HG02970 (cell line): ENCODE data around the gene B4GALT5.

Experiments used
- ATAC-seq: cut with Tn5 transposase; IDR thresholded peaks from one replicate; pipeline ENCODE4 v1.9.1; 2021; ENCODE audit warnings: mild to moderate bottlenecking, moderate library complexity, moderate number of reproducible peaks; ENCODE audit not compliant: unreplicated experiment, low FRiP score

B4GALT5 gene

DNA sequence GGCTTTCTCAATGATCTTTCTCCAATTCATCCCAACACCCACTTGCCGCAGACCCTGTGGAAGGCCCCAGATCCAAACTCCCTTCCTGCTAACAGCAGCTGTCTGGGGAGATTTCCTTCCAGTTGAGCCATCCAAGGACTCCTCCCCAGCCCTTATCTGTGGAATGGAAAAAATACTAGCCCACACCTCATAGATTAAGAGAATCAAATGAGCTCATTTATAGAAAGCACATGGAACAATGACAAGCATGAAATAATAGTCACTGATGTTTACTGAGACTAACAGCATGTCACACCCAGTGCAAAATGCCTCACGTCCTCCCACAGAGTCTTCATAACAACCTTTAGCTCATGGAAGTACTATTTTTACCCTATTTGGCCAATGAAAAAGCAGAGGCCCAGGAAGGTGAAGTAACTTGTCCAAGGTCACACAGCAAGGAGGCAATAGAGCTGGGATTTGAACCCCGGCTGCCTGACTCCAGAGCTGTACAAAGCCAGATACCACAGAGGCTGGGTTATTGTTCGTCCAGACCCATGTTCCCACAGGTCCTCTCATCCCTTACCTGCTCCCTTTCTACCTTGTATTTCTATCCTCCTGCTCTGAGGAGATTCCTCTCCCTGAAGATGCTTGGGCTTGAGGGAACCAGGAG is 122.3 kb downstream of the B4GALT5 start:
- no peak for ATAC-seq

DNA sequence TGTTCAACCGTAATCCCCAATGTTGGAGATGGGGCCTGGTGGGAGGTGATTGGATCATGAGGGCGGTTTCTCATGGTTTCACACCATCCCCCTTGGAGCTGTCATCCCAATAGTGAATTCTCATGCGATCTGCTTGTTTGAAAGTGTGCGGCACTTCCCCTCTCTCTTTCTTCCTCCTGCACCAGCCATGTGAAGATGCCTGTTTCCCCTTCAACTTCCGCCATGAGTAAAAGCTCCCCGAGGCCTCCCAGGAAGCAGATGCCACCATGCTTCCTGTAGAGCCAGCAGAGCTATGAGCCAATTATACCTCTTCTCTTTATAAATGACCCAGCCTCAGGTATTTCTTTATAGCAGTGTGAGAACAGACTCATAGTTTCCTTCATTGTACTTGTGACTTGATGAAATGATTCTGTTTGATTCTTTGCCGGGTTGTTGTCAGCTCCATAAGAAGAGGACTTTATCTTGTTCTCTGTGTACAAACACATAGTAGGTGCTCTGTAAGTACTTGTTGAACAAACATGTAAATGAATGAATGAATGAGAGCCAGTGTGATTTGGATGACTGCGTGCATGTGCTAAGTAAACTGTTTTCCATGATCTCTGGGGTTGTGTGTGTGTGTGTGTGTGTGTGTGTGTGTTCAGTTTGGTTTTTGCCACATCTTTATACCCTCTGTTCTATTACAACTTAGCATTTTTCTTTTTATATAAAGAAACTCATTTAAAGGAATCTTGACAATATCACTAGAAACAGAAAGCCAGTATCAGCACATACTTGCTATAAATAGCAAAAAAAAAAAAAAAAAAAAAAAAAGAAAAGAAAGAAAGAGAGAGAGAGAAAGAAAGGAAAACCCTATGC is 123.3 kb downstream of the B4GALT5 start:
- no peak for ATAC-seq

DNA sequence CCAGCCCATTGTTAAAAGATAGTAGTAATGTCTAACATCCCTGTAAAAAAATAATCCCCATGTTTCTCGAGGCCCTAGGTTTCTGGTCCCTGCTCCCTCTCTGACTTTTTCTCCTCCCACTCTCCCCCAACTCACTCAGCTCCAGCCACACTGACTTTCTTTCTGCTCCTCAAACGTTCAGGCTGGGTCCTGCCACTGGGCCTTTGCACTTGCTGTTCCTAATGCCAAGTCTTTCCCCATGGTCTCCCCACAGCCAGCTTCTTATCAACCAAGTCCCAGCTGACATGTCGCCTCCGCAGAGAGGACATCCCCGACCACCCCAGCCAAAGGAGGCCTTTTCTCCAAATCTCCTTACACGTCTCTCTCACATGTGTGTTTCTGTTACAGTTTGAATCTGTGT is 123.9 kb downstream of the B4GALT5 start:
- ATAC-seq = no peak

DNA sequence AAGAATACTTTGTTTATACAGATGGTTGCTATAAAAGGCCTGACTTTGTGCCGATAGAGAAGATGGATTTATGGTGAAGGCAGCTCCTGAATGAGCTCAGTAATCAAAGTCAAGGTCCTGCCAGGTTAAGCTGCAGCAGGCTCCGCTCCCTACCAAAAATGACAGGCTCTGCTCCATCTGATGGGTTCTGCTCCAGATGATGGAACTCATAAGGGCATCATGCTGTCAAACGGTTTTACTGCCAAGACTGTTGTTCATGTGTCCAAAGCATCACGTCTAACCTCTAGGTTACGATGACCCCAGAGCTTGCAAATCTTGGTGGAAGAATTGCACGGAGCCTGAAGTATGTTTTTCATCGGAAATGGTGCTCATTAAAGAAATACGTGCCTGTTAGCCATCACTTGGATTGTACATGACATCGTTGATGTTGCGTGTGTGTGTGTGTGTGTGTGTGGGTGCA is 126.5 kb downstream of the B4GALT5 start:
- ATAC-seq = no peak

DNA sequence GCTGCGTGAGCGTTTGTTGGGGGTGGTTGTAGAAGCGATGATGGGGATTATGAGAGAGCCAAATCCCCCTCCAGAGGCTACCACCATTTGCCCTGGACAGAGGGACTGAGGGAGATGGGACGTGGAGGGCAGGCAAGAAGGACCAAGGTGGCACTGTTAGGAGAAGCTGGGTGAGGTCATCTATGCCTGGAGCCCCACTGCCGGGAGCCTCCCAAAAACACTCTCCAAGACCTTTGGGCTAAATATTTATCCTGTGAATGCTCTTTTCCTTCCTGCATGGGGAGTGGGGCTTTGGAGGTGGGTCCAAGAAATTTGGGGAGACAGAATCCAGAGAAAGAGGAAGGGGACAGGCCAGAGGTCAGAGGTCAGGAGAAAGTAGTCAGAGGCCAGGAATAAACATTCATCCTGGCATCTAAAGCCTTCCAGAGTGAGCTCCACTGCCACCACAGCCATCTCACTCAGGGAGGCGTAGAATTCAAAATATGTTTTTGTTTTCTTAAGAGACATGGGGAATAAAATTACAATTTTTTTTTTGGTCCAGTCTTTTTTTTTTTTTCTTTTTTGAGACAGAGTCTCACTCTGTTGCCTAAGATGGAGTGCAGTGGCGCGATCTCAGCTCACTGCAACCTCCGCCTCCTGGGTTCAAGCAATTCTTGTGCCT is 128.0 kb downstream of the B4GALT5 start:
- ATAC-seq = no peak

DNA sequence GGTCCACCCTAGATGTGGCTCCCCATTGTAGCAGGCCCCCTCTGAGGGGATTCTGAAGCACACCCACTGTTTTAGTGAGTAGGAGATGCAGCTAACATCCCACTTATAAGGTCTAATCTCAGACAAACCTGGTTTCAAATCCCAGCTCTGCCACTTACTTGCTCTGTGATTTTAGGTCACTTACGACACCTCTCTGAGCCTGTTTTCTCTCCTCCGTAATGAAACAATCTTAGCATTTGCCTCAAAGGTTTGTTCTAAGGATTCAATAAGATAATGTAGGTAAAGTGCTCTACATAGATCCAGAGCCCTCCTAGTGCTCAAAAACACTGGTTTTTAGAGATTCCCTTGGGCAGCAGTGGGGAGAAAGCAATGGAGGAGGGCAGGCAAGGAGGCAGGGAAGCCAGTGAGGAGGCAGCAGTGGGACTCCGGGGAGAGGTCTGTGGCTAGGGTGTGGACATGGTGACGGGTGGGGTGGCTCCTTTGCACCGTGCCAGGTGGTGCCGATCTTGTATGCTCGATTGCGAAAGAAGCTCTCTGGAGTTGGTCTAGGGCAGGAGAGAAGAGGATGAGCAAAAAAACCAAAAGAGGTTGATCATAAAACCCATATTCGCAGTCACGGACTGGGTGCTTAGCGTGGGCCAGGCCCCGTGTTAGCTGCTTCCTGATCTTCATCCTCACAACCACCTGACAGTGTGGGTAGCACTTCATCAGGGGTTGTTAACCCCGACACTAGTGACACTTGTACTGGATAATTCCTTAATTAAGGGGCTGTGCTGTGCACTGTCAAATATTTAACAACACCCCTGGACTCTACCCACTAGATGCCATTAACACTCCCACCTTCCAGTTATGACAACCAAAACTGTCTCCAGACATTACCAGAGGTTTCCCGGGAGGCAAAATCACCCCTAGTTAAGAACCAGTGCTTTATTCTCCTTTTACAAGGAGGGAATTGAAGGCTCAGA is 129.0 kb downstream of the B4GALT5 start:
- ATAC-seq = no peak

DNA sequence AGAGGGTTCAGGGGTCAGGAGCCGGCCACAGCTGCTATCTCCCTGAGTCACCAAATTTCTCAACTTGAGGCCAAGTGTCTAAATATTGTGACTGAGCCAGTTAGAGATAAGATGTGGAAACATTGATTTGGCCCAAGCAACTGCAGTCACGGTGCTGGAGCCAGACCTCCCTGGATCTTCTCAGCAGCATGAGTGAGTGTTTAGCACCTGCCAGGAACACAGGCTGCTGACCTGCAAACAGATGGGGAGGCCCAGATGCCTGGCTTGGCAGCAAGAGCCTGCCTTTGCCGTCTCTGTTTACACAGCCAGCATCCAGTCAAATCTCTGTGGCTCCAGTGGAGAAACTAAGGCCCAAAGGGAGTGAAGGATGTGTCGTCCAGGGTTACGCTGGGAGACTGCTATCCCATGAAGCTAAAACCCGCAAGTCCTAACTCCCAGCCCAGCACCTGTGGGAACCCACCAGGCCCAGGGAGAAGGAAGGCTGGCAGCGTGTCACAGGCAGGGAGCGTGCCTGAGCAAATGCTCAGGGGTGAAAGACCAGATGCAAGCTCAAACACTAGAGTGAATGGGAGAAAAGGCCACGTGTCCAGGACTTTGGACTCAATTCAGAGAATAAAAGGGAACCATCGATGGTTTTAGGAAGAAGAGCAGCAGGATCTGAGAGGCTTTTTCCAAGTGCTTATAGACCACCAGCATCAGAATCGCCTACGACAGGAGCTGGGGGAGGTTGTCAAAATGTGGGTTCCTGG is 129.8 kb downstream of the B4GALT5 start:
- no peak for ATAC-seq

DNA sequence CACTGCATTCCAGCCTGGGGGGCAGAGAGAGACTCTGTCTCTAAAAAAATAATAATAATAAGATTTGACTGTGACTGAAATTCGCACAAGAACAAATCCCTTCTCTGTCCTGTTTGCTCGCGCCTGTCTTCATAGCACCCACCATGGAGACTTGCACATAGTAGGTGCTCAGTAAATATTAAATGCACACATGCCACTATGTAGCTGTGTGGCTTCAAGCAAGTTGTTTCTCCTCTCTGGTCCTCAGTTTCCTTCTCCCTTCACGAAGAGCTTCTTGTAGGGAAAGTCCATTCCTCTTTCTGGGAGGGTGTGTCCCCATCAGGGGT is 130.4 kb downstream of the B4GALT5 start:
- ATAC-seq = no peak
